GM18907 (cell line): ENCODE data around the gene C19orf85.
"Not testable (repeated sequence)": the region's sequence is repeated elsewhere in the genome, so short reads cannot be mapped to it uniquely, and the experiment has no call there.

Source experiments
- ATAC-seq: cut with Tn5 transposase; IDR thresholded peaks from one replicate; pipeline ENCODE4 v1.9.1; 2021; ENCODE audit warnings: mild to moderate bottlenecking, moderate library complexity; ENCODE audit not compliant: unreplicated experiment

C19orf85 gene

GRCh38 chr19:55442372-55442961 is 22.1 kb downstream of the C19orf85 start:
- ATAC-seq = no peak

GRCh38 chr19:55441692-55442321 is 22.7 kb downstream of the C19orf85 start:
- no peak for ATAC-seq

GRCh38 chr19:55441319-55441691 is 23.2 kb downstream of the C19orf85 start:
- ATAC-seq = no peak

- ATAC-seq = no peak
Measured at GRCh38 chr19:55440411-55441105, 24.0 kb downstream of the C19orf85 start.

- ATAC-seq = no peak
Measured at GRCh38 chr19:55439052-55439451, 25.5 kb downstream of the C19orf85 start.

- no peak for ATAC-seq
Measured at GRCh38 chr19:55437410-55437809, 27.1 kb downstream of the C19orf85 start.

- ATAC-seq = no peak
Measured at GRCh38 chr19:55436847-55437246, 27.7 kb downstream of the C19orf85 start.

GRCh38 chr19:55435020-55435419 is 29.5 kb downstream of the C19orf85 start:
- ATAC-seq = no peak

GRCh38 chr19:55434356-55434919 is 30.1 kb downstream of the C19orf85 start:
- ATAC-seq = no peak

GRCh38 chr19:55433292-55433691 is 31.3 kb downstream of the C19orf85 start:
- no peak for ATAC-seq

GRCh38 chr19:55432241-55432959 is 32.2 kb downstream of the C19orf85 start:
- no peak for ATAC-seq

GRCh38 chr19:55431183-55431582 is 33.4 kb downstream of the C19orf85 start:
- ATAC-seq = no peak

GRCh38 chr19:55426042-55426441 is 38.5 kb downstream of the C19orf85 start:
- ATAC-seq = no peak

- no peak for ATAC-seq
Measured at GRCh38 chr19:55424518-55424917, 40.0 kb downstream of the C19orf85 start.

- no peak for ATAC-seq
Measured at GRCh38 chr19:55423225-55424005, 41.1 kb downstream of the C19orf85 start.

- ATAC-seq = not testable (repeated sequence)
Measured at GRCh38 chr19:55421281-55421680, 43.3 kb downstream of the C19orf85 start.

- ATAC-seq = no peak
Measured at GRCh38 chr19:55419624-55420236, 44.8 kb downstream of the C19orf85 start.

GRCh38 chr19:55419103-55419502 is 45.4 kb downstream of the C19orf85 start:
- ATAC-seq = no peak

- ATAC-seq = no peak
Measured at GRCh38 chr19:55418185-55418584, 46.4 kb downstream of the C19orf85 start.
